ENCODE measurements around the gene PRKG1.

DNA sequence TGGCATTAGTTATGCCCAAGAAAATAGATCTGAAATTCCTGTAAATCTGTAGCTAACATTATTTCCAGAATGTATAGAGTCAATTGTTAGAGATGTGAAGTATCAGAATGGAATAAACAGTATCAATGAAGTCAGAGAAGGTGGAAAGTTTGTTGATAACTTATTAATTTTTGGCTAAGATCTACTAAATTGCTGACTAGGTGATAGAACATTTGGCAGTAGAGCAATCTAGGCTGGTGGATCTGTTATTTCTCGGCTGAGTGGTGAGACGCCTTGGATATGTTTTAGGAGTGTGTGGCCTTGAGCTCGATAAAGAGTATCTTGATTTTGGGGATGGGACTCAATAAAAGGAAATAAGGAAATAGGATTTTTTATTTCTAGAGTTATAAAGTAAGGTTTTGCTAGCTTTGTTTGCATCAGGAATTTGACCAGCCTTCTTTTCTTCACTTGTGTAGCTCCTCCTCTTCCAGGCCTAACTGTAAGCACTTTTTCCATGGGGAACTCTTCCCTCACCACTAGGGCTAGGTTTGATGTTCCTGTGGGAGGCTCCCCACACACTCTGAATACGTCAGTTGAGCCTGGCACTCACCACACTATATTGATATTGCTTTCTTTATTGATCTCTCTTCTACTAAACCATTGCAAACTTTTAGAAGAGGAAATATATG is 711.9 kb downstream of the PRKG1 start:
- TF ChIP-seq POLR2A (IDR thresholded peaks at IDR 0.05; ENCODE audit: low read depth) = no peak
- TF ChIP-seq CTCF (IDR thresholded peaks at IDR 0.05) = no peak

All from esophagus muscularis mucosa (tissue), 3 donors.